ENCODE results near the gene ADGRL1.
A peak's percentile ranks its signal among the peaks of the same experiment; 100 is the strongest.

Gene ADGRL1

DNA sequence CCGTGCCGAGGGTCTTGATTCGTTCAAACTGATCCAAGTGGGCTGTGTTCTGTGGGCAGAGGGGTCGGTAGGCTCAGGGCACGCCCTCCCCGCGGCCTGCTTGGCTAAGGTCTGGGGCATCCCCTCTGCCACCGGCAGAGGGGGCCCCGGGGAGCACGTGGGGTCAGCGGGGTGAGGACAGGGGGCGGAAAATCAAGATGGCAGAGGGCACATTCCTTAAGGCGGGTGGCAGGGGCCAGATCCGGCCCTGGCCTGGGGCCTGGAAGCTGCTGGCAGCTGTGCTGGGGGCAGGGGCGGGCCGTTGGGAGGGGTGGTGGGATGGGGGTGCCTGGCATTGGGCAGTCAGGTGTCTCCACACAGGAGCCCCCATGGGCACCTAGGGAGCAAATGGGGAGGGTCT lies 99.1 kb downstream of the ADGRL1 start:
- no peak overlapping the region for H3K9ac ChIP-seq (ENCODE audit: low read length)
- WGBS = 89% methylated on average over 16 of the region's 16 CpGs
- no peak for DNase-seq
- H2BK15ac ChIP-seq (ENCODE audit: low read depth, poor library complexity, severe bottlenecking) = no peak overlapping the region
- no peak overlapping the region for H3K4me2 ChIP-seq (ENCODE audit: low read length, poor library complexity, severe bottlenecking)
- no peak overlapping the region for H2AK5ac ChIP-seq (ENCODE audit: low read length, severe bottlenecking)
- H2BK5ac ChIP-seq (ENCODE audit: low read depth, low read length, poor library complexity, severe bottlenecking) = no peak overlapping the region
- no peaks in the 10 kb centered on the region for H3K27me3 ChIP-seq (ENCODE audit: control insufficient read depth in 1 of 2, insufficient read depth in 1 of 2, low read length in 2 of 2)
- no peak overlapping the region for H2BK12ac ChIP-seq (ENCODE audit: low read length in 2 of 2)
- peaks cover 38 to 49% of the 10 kb centered on the region in 2 experiments for H3K36me3 ChIP-seq (ENCODE audit: control insufficient read depth in 1 of 2, insufficient read depth in 2 of 2, low read depth in 1 of 2, low read length in 2 of 2)
- no peak overlapping the region for H4K91ac ChIP-seq (ENCODE audit: low read length)
- peaks cover 26% of the 10 kb centered on the region for H3K79me1 ChIP-seq (replicated peaks; ENCODE audit: low read length, poor library complexity, severe bottlenecking)
- H2AFZ ChIP-seq (ENCODE audit: low read depth, low read length) = no peak overlapping the region
- no peak overlapping the region for H3K4me3 ChIP-seq (ENCODE audit: insufficient read depth in 1 of 2, low read depth in 1 of 2, low read length in 2 of 2)
- H3K18ac ChIP-seq (ENCODE audit: low read depth in 1 of 2, low read length in 2 of 2) = no peak overlapping the region
- H3K23ac ChIP-seq (ENCODE audit: low read length in 2 of 2) = no peak overlapping the region
- H3K4me1 ChIP-seq (ENCODE audit: control insufficient read depth, insufficient read depth, low read depth, low read length) = peaks cover 11% of the 10 kb centered on the region
- H2BK120ac ChIP-seq (ENCODE audit: low read depth, low read length) = no peak overlapping the region
- no peak overlapping the region for H4K8ac ChIP-seq (ENCODE audit: low read length)
- no peaks in the 10 kb centered on the region for H3K9me3 ChIP-seq (ENCODE audit: control insufficient read depth, low read length)
- no peak overlapping the region for H3K14ac ChIP-seq (ENCODE audit: low read length in 2 of 2)
- H3K27ac ChIP-seq (ENCODE audit: low read length, poor library complexity, severe bottlenecking) = no peak overlapping the region
- no peak overlapping the region for H3K4ac ChIP-seq (ENCODE audit: low read depth in 1 of 2, low read length in 2 of 2)

DNA sequence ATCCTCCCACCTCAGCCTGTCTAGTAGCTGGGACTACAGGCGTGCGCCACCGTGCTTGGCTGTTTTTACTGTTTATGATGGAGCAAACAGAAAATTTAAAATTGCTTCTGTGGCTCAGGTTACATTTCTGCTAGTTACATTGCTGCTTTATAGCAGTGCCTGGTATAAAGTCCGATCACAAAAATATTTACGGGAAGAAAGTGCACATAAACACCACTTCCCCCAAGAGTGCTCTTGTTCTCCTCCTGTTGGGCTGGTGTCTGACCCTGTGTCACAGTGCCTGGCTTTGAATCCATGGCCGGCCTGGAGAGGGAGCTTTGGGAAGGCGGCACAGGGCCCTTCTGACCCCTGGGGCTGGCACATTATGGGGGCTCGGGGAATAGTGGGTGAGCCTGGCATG lies 100.3 kb downstream of the ADGRL1 start:
- Histone ChIP-seq H3K14ac (ENCODE audit: low read length in 2 of 2) (no peak overlapping the region), H3K18ac (ENCODE audit: low read depth in 1 of 2, low read length in 2 of 2) (no peak overlapping the region), H4K8ac (ENCODE audit: low read length) (no peak overlapping the region), H2BK120ac (ENCODE audit: low read depth, low read length) (no peak overlapping the region), H3K9me3 (ENCODE audit: control insufficient read depth, low read length) (no peaks in the 10 kb centered on the region), H3K23ac (ENCODE audit: low read length in 2 of 2) (no peak overlapping the region), H2BK5ac (ENCODE audit: low read depth, low read length, poor library complexity, severe bottlenecking) (no peak overlapping the region), H3K4ac (ENCODE audit: low read depth in 1 of 2, low read length in 2 of 2) (no peak overlapping the region), H2BK15ac (ENCODE audit: low read depth, poor library complexity, severe bottlenecking) (no peak overlapping the region), H3K36me3 (ENCODE audit: control insufficient read depth in 1 of 2, insufficient read depth in 2 of 2, low read depth in 1 of 2, low read length in 2 of 2) (peaks cover 46 to 60% of the 10 kb centered on the region in 2 experiments), H3K79me1 (replicated peaks; ENCODE audit: low read length, poor library complexity, severe bottlenecking) (peaks cover 17% of the 10 kb centered on the region), H4K91ac (ENCODE audit: low read length) (no peak overlapping the region), H3K4me2 (ENCODE audit: low read length, poor library complexity, severe bottlenecking) (no peak overlapping the region), H3K9ac (ENCODE audit: low read length) (no peak overlapping the region), H3K4me1 (ENCODE audit: control insufficient read depth, insufficient read depth, low read depth, low read length) (peaks cover 5% of the 10 kb centered on the region), H2BK12ac (ENCODE audit: low read length in 2 of 2) (no peak overlapping the region), H3K4me3 (ENCODE audit: insufficient read depth in 1 of 2, low read depth in 1 of 2, low read length in 2 of 2) (no peak overlapping the region), H2AFZ (ENCODE audit: low read depth, low read length) (no peak overlapping the region), H3K27ac (ENCODE audit: low read length, poor library complexity, severe bottlenecking) (no peak overlapping the region), H3K27me3 (ENCODE audit: control insufficient read depth in 1 of 2, insufficient read depth in 1 of 2, low read length in 2 of 2) (no peaks in the 10 kb centered on the region), H2AK5ac (ENCODE audit: low read length, severe bottlenecking) (no peak overlapping the region)
- no peak for DNase-seq
- 97% methylated on average over 8 of the region's 8 CpGs for WGBS

DNA sequence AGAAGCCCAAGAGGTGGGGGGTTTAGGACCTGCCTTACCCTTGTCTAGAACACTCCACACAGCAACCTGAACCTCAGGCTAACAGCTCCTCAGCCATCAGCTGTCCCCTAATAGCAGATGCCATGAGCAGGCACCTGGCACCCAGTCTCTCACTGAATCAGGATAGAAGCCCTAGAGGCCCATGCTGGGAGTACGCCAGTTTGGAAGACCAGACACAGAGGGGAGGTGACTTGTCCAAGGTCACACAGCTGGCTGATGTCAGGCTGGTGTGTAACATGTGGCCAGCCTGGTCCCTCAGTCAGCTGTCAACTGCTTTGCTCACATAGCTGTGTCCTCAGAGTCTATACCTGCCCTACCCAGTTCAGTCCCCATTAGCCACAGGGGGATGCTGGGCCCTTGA lies 102.7 kb downstream of the ADGRL1 start:
- no peak overlapping the region for H3K18ac ChIP-seq (ENCODE audit: low read depth in 1 of 2, low read length in 2 of 2)
- H3K4me1 ChIP-seq (ENCODE audit: control insufficient read depth, insufficient read depth, low read depth, low read length) = peaks cover 3% of the 10 kb centered on the region
- no peak for DNase-seq
- H3K14ac ChIP-seq (ENCODE audit: low read length in 2 of 2) = no peak overlapping the region
- no peak overlapping the region for H4K8ac ChIP-seq (ENCODE audit: low read length)
- no peak overlapping the region for H2AFZ ChIP-seq (ENCODE audit: low read depth, low read length)
- no peaks in the 10 kb centered on the region for H3K9me3 ChIP-seq (ENCODE audit: control insufficient read depth, low read length)
- H2BK15ac ChIP-seq (ENCODE audit: low read depth, poor library complexity, severe bottlenecking) = no peak overlapping the region
- H3K27ac ChIP-seq (ENCODE audit: low read length, poor library complexity, severe bottlenecking) = no peak overlapping the region
- peak overlapping the region; percentile 8 for H4K91ac ChIP-seq (ENCODE audit: low read length)
- no peak overlapping the region for H3K4me3 ChIP-seq (ENCODE audit: insufficient read depth in 1 of 2, low read depth in 1 of 2, low read length in 2 of 2)
- H3K4me2 ChIP-seq (ENCODE audit: low read length, poor library complexity, severe bottlenecking) = no peak overlapping the region
- 100% methylated on average over 1 of the region's 1 CpG for WGBS
- H3K4ac ChIP-seq (ENCODE audit: low read depth in 1 of 2, low read length in 2 of 2) = no peak overlapping the region
- no peak overlapping the region for H2BK5ac ChIP-seq (ENCODE audit: low read depth, low read length, poor library complexity, severe bottlenecking)
- H2BK120ac ChIP-seq (ENCODE audit: low read depth, low read length) = no peak overlapping the region
- no peaks in the 10 kb centered on the region for H3K27me3 ChIP-seq (ENCODE audit: control insufficient read depth in 1 of 2, insufficient read depth in 1 of 2, low read length in 2 of 2)
- H3K9ac ChIP-seq (ENCODE audit: low read length) = no peak overlapping the region
- no peak overlapping the region for H2BK12ac ChIP-seq (ENCODE audit: low read length in 2 of 2)
- no peak overlapping the region for H3K23ac ChIP-seq (ENCODE audit: low read length in 2 of 2)
- H2AK5ac ChIP-seq (ENCODE audit: low read length, severe bottlenecking) = no peak overlapping the region
- H3K36me3 ChIP-seq (ENCODE audit: control insufficient read depth in 1 of 2, insufficient read depth in 2 of 2, low read depth in 1 of 2, low read length in 2 of 2) = peaks cover 53 to 69% of the 10 kb centered on the region in 2 experiments
- H3K79me1 ChIP-seq (replicated peaks; ENCODE audit: low read length, poor library complexity, severe bottlenecking) = peaks cover 13% of the 10 kb centered on the region

DNA sequence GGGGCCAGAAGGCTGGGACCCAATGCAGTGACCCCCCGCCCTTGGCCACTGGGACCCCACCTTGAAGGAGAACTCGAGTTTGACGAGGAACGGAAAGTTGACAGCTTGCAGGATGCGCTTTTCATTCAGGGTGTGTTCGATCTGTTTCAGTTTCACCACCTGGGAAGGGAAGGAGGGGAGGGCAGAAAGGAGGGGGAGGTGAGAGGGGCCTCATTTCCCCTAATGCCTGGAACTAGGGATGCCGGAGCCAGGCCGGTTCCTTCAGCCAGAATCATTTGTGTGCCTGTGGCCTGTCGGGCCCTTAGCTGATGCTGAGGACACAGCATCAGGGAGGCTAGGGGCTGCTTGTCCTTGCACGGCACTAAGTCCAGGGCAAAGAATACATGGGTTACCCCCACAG lies 103.2 kb downstream of the ADGRL1 start:
- no peak overlapping the region for H2AFZ ChIP-seq (ENCODE audit: low read depth, low read length)
- H3K36me3 ChIP-seq (ENCODE audit: control insufficient read depth in 1 of 2, insufficient read depth in 2 of 2, low read depth in 1 of 2, low read length in 2 of 2) = peaks cover 58 to 70% of the 10 kb centered on the region in 2 experiments
- no peak overlapping the region for H2BK120ac ChIP-seq (ENCODE audit: low read depth, low read length)
- H3K27me3 ChIP-seq (ENCODE audit: control insufficient read depth in 1 of 2, insufficient read depth in 1 of 2, low read length in 2 of 2) = no peaks in the 10 kb centered on the region
- H4K91ac ChIP-seq (ENCODE audit: low read length) = no peak overlapping the region
- H2BK12ac ChIP-seq (ENCODE audit: low read length in 2 of 2) = no peak overlapping the region
- no peak overlapping the region for H4K8ac ChIP-seq (ENCODE audit: low read length)
- H2BK5ac ChIP-seq (ENCODE audit: low read depth, low read length, poor library complexity, severe bottlenecking) = no peak overlapping the region
- no peak overlapping the region for H3K4me2 ChIP-seq (ENCODE audit: low read length, poor library complexity, severe bottlenecking)
- no peak overlapping the region for H2AK5ac ChIP-seq (ENCODE audit: low read length, severe bottlenecking)
- H3K4me1 ChIP-seq (ENCODE audit: control insufficient read depth, insufficient read depth, low read depth, low read length) = peaks cover under 1% of the 10 kb centered on the region
- H3K23ac ChIP-seq (ENCODE audit: low read length in 2 of 2) = no peak overlapping the region
- H3K9me3 ChIP-seq (ENCODE audit: control insufficient read depth, low read length) = no peaks in the 10 kb centered on the region
- 94% methylated on average over 10 of the region's 10 CpGs for WGBS
- no peak overlapping the region for H3K18ac ChIP-seq (ENCODE audit: low read depth in 1 of 2, low read length in 2 of 2)
- H3K9ac ChIP-seq (ENCODE audit: low read length) = peak overlapping the region; percentile 59
- no peak overlapping the region for H3K14ac ChIP-seq (ENCODE audit: low read length in 2 of 2)
- no peak overlapping the region for H3K4me3 ChIP-seq (ENCODE audit: insufficient read depth in 1 of 2, low read depth in 1 of 2, low read length in 2 of 2)
- no peak overlapping the region for H2BK15ac ChIP-seq (ENCODE audit: low read depth, poor library complexity, severe bottlenecking)
- H3K4ac ChIP-seq (ENCODE audit: low read depth in 1 of 2, low read length in 2 of 2) = no peak overlapping the region
- DNase-seq = no peak
- peaks cover 9% of the 10 kb centered on the region for H3K79me1 ChIP-seq (replicated peaks; ENCODE audit: low read length, poor library complexity, severe bottlenecking)
- no peak overlapping the region for H3K27ac ChIP-seq (ENCODE audit: low read length, poor library complexity, severe bottlenecking)

Data from mesenchymal stem cell (in vitro differentiated cells and primary cell).